GM21737 (cell line): ENCODE data around the gene TMEM258.

ENCODE experiments used
- ATAC-seq: cut with Tn5 transposase; IDR thresholded peaks from one replicate; pipeline ENCODE4 v1.9.1; 2021; ENCODE audit warnings: mild to moderate bottlenecking, moderate library complexity; ENCODE audit not compliant: unreplicated experiment

Gene TMEM258

DNA sequence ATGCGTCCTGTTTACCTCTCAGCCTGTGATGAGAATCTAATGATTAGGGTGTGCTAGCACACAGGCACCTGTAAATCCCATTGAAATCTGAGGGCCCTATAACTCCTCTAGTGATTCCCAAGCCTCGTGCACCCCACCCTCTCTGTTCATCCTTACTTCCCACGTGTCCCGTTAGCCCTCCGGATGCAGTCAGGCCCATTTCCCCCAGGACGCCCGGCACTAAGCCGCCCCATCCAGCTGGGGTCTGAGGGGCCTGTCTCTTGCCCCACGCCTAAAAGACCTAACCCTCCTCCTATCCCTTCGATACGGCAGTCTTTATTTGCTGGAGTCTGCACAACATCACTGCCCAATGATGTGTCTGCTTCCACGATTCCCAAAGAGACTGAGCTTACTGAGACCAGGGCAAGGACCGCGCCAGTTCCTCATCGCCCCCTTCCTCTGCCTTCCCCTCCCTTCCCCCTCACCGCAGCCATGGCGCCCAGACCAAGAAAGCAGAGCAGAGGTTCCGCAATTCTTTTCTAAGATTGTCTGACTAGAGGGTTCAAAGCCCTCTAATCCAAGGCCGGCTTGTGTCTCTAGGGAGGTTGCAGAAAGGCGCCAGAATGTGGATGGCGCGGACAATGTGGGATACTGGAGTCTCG is 34.7 kb upstream of the TMEM258 start:
- ATAC-seq, result no peak

DNA sequence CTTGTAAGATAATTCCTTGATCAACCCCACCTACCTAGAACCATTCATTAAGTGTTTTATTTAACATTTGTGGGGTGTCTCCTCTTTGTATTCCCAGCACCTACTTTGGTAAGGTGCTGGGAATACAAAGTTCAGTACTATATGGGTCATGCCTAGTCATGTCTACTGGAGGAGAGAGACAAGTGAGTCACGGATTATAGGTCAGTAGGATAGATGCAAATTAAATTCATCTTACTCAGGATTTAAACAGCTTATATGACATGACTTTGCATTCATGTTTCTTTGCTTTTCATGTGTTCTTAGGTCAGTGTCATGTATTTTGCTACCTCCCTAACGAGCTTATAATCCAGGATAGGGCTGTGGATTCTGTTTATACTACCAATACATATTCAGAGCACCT is 27.8 kb upstream of the TMEM258 start:
- no peak for ATAC-seq

DNA sequence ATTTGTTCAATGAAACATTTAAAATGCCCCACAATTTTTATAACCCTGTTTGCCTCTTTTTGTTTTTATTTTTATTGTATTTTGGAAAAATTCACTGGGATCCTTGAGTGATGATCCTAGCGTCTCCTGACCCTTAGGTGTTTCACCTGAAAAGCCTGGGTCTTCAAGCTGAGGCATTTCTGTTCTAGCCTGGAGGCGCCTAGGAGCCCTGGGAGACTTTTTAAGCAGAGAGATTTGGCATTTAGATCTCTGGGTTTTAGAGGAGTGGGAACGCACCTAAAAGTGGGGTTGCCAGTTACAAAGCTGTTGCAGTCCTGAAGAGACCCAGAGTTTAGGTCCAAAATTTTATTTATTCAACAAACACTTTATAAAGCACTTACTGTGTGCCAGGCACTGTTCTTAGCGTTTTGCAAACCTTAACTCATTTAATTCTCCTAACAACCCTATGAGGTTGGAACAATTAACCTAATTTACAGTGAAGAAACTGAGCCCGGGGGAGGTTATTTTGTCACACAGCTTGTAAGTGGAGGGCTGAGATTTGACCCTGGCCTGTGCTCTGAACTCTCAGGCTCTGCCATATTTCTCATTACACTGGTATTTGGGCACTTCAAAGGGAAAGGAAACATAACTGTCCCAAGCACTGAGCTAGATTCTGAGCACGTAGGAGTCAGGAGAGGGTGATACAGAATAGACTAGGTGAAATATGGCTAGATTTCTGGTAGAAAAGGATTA is 25.2 kb upstream of the TMEM258 start:
- no peak for ATAC-seq

DNA sequence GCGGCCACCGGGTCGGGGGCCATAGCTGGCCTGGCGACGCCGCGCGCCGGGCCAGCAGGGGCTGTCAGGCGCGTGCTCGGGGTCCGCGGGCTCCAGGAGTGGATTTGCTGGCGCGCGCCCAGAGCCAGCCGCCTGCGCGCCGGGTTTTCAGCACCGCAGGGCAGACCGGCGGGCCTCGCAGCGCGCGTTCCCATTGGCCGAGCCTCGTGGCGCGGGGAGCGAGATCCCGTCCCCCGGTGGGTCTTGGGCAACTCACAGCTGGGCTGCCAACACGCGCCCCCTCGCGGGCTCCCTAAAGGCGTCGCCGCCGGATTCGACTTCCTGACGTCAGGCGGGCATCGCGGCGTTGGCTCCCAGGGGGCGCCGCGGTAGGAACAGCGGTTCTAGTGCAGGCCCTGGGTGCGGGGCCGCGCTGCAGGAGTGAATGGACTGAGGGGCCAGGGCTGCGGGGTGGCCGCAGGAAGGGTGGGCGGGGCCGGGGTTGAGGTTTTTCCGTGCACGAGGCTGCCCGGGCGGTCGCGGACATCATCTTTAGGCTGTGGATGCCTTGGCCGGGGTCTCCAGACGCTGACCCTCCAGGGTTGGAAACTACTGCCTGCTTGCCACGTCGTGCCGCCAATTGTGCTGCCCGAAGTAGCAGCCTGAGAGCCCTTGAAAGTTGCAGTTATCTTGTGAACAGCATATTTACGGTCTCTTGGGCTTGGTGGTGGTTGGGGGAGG is 24.5 kb upstream of the TMEM258 start, which contains the start of gene FADS1:
TSS of gene FADS1 (minus strand) at position 268 of the 720 bp plus-strand sequence. CDS start at position 194, 74 bp downstream.
- ATAC-seq, result peak; percentile 53

DNA sequence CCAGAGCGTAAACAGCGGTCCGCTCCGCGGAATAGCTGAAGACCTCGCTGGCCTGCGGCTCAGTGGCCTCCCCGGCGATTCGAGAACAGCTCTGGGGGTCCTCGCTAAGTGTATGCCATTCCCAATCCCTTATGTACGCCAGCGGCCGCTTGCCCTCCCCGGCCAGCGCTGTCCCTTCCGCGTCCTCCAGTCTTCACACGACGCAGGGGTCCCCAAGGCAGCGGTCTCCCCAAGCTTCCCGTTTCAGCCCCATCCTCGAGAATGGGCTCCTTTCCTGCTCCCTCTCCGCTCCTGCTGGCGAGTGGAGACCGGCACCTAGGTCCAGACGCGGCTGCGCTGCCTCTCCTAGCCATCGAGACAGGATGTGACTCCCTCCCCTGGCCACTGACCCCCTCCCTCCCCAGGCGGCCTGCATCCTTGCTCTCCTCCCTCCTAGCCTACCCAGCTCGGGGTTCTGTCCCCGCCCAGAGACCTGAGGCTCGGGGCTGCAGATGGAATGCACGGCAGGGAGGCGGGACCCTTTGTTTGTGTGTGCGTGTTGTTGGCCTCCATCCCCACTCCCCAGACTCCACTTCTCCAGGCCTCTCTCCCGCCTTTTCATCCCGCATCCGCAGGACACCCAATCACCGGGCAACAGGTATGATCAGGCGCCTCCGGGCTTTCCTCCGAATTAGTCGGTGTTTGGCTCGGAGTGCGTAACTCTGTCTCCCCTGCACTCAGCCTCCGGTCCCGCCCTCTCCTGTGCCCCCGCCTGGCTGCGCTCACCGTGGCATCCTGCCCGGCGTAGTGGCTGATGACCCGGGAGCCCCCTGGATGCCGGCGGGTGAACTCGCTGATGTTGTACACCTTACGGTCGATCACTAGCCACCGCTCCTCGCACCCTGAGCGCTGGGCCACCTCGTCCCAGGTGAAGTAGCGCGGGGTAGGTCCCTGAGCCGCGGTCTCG is 23.7 kb upstream of the TMEM258 start:
- peak; percentile 26 for ATAC-seq

DNA sequence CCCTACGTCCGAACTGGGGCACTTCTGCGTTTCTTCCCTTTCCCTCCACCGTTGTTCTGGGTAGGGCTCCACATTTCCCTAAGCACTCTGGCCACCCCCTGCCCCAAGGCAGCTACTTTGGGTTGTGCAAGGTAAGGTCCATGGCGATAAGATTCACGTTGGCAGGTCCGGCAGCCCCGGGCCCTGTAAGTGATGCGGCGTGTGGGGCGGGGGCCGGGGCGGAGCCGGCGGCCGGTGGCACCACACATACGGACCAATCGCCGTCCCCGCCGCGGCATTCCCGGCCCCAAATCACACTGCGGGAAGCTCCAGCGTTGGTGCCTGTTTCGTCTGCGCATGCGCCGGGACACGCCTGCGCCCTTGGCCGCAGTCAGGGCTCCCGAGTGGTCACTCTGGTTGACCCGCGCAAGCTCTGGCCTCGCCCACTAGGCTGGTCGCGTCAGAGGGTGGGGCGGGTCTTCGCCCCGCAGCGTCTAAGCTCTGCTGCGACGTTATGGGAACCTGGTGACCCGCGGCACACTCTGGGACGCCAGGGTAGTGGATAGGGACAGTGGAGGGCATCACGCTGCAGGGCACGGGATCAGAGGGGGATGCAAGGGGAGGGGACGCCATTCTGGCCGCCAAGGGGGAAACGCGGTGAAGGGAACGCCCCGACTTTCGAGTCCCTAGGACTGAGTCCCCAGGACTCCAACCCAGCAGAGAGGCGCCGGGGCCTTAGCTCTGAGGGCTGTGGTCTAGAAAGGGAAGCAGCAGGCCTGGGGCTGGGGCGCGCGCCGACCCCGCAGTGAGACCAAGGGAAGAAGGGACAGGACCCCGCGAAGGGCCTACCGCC is 22.8 kb upstream of the TMEM258 start:
- peak; percentile 44 for ATAC-seq

DNA sequence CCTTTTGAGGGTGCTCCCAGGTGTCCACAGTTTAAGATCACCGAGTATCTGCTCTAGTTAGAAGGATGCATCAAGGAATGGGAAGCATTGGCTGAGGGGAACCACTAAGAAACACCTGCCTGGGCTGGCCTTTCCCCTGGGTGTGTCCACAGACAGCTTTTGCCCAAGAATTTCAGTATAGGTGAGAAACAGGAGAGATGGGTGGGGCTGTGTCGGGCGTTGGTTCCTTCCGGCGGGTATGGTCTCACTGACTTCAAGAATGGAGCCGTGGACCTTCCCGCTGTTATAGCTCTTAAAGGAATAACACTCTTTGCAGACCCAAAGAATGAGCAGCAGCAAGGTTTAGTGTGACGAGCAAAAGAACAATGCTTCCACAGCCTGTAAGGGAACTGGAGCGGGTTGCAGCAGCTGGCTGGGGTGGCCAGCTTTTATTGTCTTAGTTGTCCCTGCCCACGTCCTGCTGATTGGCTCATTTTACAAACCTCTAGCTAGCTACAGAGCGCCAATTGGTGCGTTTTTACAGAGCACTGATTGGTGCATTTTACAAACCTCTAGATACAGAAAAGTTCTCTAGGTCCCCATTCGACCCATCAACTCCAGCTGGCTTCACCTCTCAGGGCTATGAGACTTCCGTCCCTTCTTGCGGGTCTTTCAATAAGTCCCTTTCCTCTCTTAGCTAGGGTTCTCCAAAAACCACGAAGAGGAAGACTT is 22.0 kb upstream of the TMEM258 start:
- ATAC-seq, result no peak

DNA sequence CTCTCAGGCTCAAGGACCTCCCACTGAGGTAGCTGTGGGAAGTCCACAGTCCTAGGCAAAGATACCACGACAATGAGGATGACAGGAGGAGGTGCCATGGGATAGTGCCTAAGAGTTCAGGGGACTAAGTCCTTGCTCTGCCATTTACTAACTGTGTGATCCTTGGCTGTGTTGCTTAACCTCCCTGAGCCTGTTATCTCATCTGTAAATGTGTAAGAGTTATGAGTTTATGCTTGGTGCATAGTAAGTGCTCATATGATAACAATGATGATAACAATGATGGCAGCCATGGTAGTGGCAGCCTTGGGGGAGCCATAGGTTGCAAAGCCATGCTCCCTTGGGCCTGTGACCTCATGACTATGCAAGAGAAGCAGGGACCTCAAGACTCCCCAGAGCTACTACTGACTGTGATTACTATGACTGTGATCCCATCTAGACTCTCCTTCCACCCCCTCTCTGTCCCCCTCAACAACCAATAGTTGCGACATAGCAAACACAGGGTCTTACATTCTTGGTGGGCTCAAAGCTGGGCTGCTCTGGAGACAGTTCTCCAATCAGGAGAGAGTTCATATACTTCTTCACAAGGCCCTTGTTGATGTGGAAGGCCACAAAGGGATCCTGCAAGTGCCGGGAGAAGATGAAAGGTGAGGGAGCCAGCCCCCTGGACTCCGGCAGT is 20.5 kb upstream of the TMEM258 start:
- ATAC-seq, result no peak

DNA sequence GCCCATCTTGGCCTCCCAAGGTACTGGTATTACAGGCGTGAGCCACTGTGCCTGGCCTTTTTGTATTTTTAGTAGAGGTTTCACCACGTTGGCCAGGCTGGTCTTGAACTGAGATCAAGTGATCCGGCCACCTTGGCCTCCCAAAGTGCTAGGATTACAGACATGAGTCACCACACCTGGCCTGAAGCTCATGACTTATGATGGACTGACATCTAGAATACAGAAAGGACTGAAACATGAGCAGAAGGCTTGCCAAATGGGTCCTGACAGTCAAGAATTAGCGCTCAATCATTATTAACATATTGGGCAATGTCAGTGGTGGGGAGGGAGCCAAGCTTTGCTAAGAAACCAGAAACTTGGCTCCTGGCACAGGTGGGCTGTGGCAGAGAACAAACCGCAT is 19.4 kb upstream of the TMEM258 start:
- ATAC-seq, result no peak

DNA sequence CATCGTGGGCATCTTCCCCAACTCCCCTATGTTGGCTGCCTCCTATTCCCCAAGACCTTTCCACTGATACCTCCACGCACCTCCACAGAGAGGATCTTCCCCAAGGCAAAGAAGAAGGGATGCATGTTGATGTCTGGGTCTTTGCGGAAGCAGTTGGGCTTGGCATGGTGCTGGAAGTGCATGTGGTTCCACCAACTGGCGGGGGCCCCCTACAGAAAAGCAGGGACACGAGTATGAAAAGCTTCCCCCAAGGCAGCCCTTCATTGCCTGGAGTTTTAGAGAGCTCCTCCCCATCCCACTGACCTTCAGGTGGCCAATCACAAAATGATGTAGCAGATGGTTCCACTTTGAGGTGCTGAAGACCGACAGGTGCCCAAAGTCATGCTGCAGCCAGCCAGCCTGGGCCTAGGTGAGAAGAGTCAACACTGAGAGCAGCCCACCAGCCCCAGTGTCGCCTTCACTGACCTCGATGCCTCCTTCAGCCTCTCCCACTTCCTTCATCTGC is 18.3 kb upstream of the TMEM258 start:
- no peak for ATAC-seq

DNA sequence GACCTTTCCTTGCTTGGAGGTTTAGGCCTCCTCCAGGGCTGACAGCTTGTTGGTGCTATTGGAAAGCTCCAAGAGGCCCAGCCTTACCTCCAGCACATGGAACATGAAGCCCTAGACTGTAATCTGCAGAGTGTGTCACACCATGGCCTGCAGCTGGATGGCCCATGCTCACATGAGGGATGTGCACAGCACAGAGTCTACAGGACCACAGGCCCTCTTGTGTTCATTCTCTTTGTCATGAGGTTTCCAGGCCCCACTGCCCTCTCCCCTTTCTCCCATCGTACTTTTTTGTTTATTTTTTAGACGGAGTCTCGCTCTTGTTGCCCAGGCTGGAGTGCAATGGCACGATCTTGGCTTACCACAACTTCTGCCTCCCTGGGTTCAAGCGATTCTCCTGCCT is 14.4 kb upstream of the TMEM258 start:
- ATAC-seq, result no peak

DNA sequence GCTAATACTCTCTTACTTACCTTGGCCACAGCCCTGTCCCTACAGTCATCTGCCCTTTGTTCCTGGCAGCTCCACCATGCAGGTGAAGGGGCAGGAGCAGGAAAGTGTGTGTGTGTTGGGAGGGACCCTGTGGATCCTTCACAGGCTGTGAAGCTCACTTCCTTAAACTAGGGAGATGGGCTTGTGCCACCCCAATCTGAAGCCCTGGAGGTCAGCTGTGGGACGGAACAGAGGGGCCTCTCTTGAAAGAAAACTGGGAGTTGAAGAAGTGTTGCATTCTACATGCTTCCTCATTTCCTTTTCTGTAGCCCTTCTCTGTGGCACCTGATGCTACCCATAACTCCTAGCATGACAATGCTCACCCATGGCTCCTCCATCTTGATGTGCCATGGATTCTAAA is 12.7 kb upstream of the TMEM258 start:
- ATAC-seq, result no peak

DNA sequence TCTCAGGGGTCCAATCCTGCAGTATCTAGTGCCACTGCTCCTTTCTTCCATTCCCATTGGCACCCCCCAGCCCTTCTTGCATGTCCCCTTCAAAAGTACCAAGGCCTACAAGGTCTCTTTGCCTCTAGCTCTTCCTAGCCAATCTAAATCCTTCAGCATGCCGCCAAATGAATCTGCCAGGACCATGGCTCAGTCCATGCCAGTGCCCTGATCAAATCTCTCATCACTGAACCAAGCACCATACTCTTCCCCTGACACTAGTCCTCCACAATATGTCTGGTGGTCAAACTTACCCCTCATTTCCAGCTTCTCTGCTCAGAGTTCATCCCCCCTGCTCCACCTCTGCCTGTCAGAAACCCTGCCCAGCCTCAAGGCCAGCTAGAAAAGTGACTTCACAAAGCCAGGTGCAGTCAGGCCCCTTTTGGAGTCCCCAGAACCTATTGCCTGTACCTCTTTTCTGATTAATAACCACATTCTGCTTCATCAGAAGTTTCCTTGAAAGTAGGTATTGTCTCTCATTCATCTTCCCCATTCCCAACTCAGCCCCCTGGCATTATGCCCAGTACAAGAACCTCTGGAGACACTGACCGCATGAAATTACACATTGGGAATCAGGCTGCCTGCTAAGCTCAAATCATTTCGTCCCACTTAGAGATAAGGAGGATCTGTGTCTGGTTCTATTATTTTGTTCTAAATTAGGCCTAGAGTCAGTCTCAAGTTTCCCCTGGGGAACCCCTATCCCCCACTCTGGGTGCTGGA is 11.7 kb upstream of the TMEM258 start:
- no peak for ATAC-seq

DNA sequence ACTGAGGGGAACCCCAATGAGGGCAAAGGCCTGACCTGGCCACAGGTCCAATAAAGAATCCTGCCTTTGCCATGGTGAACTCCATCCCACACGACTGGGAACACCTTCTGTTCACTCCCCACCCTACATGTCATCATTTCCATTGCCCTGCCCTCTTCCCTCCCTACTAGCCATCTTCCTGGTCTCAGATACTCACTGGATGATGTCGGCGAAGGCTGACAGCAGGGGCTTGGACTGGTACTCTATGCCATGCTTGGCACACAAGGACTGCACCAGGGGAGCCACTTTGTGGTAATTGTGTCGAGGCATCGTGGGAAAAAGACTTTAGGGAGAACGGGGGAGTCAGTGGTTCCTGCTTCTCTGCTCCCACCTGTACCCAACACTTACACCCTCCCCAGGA is 10.2 kb upstream of the TMEM258 start:
- no peak for ATAC-seq

DNA sequence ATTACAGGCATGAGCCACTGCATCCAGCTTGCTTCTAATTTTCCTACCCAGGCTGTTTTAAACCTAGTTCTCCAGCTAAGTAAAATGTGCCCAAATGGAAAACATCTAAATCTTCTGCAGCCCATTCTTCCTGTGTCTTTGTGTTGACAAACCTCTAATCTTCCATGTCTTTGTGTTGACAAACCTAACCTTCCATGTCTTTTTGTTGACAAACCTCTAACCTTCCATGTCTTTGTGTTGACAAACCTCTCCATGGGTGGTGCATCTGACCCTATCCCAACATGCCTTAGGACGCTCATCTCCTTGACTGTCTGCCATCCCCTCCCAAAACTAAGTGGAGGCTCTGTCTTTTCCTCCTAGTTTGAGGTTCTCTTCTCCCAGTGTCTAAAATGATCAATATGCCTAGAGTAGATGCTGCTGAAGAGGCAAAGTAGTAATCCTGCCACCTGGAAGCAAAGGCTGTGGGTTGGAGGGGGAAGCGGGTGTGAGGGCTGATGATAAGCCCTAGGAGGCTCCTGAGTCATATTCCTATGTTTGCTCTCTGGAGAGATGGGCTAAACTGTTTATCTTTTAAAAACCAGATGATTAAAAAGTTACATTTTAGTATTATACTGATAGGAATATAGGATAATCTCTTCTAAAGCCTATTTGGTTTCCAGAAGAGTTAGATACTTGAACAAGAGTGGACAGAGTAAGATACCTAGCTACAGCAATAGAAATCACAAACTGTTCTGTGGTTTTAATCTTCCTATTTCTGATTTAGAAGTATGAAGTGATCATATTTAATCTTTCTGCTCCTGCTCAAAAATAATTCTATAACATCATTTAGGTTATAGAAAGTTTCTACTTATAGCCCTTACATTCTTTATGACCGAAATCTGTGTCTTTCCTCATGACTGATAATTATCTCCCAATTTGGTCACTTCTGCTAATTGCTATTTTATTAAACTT is 8.2 kb upstream of the TMEM258 start:
- ATAC-seq, result no peak

DNA sequence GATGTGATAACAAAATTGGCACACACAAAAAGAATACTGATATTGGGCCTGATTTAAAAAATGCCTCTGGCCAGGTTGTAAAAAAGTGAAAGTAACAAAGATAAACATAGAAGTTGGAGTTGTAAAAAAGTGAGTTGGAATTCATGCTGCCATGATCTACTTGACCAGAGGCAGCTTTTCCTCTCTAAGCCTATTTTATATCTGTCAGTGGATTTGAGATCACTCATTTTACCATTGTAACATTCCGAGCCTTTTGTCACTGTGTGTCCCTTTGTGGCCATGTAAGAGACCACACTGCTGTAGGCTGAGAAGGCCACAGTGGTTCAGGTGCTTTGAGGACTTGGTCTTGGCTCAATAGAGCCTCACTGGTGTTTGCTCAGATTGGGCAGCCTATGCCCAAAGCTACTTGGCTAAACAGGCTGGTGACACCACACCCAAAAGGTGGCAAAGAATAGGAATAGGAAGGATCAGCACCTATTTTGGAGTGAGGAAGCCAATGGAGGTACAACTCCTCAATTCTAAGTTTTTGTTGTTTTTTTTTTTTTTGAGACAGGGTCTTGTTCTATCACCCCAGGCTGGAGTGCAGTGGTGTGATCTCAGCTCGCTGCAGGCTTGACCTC is 7.4 kb upstream of the TMEM258 start:
- ATAC-seq, result no peak
